Fibroblast of skin of left quadriceps (primary cell): ENCODE results near the gene FAM234A.

Source experiments
- DNase-seq, 2 experiments: peaks; one replicate each; pipeline ENCODE4 v3.0.0-alpha.2; 2013; ENCODE audit warnings: low read depth in 2 of 2

FAM234A gene

DNA sequence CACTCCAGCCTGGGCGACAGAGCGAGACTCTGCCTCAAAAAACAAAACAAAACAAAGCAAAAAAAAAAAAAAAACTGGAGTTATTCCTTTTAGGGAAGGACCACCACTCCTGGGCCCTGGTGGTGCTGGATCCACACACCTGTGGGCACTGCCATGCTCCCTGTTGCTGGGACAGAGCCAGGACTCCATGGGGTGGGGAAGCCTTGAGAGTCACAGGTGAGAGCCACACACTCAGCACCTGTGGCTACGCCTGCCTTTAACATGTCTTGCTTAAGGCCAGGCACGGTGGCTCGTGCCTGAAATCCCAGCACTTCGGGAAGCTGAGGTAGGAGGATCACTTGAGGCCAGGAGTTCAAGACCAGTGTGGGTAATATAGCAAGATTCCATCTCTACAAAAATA lies 66.6 kb downstream of the FAM234A start:
- no peak for DNase-seq

DNA sequence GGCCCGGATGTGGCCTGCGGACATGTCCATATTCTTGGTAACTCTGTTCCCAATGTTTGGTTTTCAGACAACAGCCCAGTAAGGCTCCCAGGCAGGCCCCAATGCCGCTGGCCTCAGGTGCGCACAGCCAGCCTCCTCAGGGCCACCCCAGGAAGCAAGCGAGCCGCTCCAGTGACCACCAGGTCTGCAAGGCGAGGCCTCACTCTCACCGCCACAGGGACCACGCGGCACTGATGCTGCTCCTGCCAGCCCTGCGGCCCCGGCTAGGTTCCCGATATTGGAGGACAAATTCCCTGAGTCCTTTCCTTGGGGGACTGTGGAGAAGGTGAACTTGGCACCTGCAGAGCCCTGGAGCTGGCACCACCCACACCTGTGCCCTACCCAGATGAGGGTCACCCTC lies 67.3 kb downstream of the FAM234A start:
- no peak for DNase-seq

DNA sequence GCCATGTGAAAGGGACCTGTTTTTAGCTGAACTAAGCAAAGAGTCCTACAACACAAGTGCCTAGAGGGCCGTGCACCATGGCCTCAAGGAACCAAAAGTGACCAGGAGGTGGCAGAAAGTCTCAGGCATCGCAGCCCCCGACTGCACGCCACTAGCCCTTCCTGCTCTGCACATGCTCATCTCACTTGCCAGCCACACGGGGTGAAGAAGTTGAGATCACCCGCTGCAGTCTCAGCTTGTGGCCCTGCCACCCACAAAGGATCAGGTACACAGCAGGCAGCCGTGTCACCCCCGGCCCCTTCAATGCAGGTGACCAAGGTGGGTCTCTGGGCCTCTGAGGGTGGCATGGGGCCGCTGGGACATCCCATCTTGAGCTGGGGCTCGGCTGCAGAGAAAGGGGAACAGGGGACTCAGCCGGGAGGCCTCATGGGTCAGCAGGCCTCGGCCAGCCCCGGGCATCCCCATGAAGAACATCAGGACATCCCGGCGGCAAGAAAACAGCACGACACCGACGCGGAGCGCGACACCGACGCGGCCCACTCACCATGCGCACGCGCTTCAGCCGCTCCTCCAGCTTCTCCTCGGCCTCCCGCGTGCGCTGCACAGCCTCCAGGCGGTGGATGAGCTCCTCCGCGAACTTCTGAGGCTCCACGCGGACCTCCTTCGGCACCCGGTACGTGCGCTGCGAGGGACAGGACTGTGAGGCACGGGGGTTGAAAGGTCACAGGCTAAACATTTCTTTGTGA lies 69.3 kb downstream of the FAM234A start:
- DNase-seq: no peak

DNA sequence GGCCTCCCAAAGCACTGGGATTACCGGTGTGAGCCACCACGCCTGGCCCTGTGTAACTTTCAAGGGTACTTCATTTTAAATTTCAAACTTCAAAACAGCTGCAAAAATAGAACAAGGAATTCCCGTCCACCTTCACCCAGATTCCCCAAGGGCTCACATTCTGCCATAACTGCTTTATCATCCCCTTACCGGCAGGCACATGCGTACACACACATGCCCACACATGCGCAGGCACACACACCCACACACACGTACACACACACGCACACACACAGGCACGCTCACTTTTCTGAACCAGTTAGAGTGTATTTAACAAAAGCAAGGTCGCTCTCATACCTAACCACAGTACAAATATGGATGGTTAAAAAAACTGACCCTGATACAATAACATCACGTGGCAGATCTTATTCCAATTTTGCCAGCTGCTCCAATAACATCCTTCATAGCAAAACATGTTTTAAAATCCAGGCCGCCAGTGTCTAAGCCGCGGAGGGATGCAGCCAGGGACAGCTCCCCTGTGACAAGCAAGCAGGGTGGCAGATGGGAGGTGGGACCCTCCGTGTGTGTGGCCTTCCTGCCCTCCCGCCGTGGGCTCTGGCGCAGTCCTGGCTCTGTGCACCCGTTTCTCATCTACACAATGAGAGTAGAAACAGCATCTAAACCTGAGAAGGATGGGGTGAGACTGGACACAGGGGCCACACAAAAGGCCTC lies 71.5 kb downstream of the FAM234A start:
- no peak for DNase-seq

DNA sequence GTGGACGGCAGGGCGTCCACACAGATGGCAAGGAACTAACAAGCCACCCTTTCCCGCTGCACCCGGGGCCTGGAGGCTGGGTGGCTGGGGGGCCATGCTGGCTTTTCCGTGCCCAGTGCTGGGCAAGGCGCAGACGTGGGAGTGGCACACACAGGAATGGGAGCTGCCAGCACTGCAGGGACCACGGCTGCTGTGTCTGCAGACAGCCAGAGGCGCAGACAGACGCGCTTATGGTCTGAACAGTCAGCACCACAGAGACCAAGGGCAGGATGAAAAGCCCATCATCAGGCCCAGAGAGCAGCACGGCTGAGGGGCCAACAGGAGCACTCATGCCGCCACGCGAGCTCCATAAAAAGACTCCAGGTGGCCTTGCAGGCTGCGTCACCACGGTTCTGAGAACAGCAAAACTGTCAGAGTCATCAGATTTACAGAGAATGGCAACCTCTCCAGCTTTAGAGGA lies 72.3 kb downstream of the FAM234A start:
- DNase-seq: no peak

DNA sequence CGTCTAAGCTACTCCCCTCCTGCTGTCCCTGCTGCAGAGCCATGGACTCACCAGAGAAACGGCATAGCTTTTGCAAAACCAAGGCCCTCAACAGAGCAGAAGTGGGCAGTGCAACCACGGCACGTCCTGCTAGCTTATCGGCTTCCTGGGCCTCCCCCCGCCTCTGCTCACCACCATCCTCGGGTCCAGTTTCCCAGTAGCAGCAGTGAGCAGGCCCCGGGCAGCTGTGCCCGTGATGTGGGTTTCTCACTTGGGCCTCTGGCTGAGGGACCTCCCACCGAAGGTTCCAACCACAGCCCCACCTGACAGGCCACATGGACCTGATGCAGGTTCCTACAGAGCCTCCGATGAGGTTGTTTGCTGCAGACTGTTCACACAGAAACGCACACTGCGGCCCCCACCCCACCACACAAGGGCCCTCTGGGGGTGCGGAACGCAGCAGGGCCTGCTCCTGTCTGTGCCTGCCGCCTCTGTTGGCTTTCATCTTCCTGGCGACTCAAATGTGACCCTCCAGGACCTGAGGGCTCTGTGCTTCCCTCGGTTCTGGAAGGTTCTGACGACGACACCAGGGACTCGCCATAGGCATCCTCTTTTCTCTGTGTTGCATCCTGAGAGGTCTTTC lies 73.2 kb downstream of the FAM234A start:
- no peak for DNase-seq

DNA sequence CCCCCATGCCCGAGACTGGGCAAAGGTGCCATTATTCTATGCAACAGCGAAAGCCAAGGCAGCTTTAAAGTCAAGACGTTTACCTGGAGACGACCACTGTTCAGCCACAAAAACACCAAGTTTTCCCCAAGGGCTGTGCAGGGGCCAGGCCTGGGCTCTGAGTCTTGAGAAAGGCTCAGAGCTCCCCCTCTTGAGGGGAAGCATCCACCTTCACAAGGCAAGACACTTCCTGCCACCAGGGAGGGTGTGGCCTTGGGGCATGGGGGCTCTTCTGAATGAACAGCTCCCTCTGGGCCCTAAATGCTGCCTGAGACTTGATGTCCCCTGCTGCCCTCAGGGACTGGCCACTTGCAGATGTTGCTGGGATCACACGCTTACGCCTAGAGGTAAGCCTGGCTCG lies 74.9 kb downstream of the FAM234A start:
- DNase-seq: no peak

DNA sequence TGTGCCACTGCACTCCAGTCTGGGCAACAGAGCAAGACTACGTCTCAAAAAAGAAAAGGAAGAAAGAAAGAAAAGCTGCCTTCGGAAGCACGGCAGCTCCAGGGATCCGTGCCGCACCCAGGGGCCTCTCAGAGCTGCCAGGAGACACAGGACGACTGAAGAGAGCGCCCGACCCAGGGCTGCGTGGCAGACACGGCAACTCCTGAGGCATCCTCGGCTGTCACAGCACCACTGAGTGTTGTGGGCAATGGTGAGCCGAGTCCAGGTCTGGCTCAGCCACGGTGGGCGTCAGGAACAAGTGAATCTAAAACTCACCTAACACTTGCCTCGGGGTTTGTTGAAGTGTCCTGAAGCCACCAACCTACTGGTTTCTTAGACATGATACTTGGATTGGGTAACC lies 77.1 kb downstream of the FAM234A start:
- no peak for DNase-seq

DNA sequence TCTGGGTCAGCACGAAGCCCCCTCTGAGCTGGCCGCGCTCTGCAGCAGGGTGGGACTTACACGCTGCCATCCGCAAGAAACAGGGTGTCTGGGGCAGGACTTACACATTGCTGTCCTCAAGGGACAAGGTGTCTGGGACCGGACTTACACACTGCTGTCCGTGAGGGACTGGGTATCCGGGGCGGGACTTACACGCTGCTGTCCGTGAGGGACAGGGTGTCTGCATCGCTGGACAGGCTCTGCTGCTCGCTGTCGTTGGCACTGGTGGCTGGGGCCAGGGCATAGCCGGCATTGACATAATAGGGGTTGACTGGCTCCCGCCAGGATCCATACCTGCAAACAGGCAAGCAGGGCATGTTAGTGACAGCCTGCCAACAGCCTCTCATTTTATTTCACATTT lies 79.7 kb downstream of the FAM234A start:
- DNase-seq: no peak

DNA sequence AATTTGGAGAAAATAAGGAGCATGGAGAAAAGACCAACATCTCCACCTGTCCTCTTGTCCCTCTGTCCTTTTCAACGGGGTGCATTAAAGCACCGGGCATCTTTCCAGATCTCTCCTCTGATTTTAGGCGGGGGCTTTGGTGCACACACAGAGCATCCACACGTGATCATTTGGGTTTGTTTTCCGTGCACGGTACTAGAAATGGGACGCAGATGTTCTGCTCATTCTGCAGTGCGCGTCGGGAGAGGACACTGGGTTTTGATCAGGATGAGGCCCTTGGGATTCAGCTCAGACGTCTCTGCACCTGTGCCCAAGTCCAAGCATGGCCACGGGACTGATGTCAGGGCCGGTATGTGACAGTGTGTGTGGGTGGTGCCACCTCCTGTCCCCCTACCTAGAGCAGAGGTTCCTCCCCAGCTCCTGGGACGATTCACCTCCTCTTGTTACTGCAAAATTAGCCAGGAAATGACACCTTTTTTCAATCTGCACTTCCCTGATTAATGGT lies 80.2 kb downstream of the FAM234A start:
- no peak for DNase-seq
